GM21619 (cell line): ENCODE measurements around the gene SEMA6B.
"Not testable (repeated sequence)": the region's sequence is repeated elsewhere in the genome, so short reads cannot be mapped to it uniquely, and the experiment has no call there.

ENCODE experiments used
- ATAC-seq: cut with Tn5 transposase; IDR thresholded peaks from one replicate; pipeline ENCODE4 v1.9.1; 2021; ENCODE audit not compliant: unreplicated experiment

SEMA6B gene

GRCh38 chr19:4550479-4551050, 8.9 kb downstream of the SEMA6B start:
- no peak for ATAC-seq

GRCh38 chr19:4550018-4550417, 9.5 kb downstream of the SEMA6B start:
- no peak for ATAC-seq

- ATAC-seq, result no peak
Observed at GRCh38 chr19:4548238-4548584, 11.3 kb downstream of the SEMA6B start.

GRCh38 chr19:4547303-4548237, 11.9 kb downstream of the SEMA6B start:
- no peak for ATAC-seq

GRCh38 chr19:4543842-4544647, 15.4 kb downstream of the SEMA6B start:
- ATAC-seq, result no peak

GRCh38 chr19:4542896-4543841, 16.3 kb downstream of the SEMA6B start:
- no peak for ATAC-seq

GRCh38 chr19:4541806-4542145, 17.7 kb downstream of the SEMA6B start:
- not testable (repeated sequence) for ATAC-seq

- no peak for ATAC-seq
Observed at GRCh38 chr19:4541114-4541805, 18.2 kb downstream of the SEMA6B start.

- ATAC-seq, result no peak
Observed at GRCh38 chr19:4539693-4540581, 19.5 kb downstream of the SEMA6B start, which contains the start of gene LRG1. Gene LRG1, minus strand, starts transcription at chr19:4540036. Its CDS starts 23 bp downstream, at chr19:4540013.

GRCh38 chr19:4539169-4539692, 20.3 kb downstream of the SEMA6B start:
- ATAC-seq, result no peak

- no peak for ATAC-seq
Observed at GRCh38 chr19:4538601-4538954, 20.9 kb downstream of the SEMA6B start.

- ATAC-seq, result no peak
Observed at GRCh38 chr19:4537953-4538600, 21.4 kb downstream of the SEMA6B start.

- no peak for ATAC-seq
Observed at GRCh38 chr19:4536798-4537197, 22.7 kb downstream of the SEMA6B start.

GRCh38 chr19:4534836-4535658, 24.4 kb downstream of the SEMA6B start, which contains the start of gene PLIN5:
Gene PLIN5, minus strand, starts transcription at chr19:4535224. Its CDS starts 1,150 bp downstream, at chr19:4534074.
- ATAC-seq, result no peak

- ATAC-seq, result no peak
Observed at GRCh38 chr19:4533835-4534424, 25.6 kb downstream of the SEMA6B start.

- ATAC-seq, result no peak
Observed at GRCh38 chr19:4533334-4533733, 26.1 kb downstream of the SEMA6B start.
